HG02588 (cell line): ENCODE results near the gene DLG1.
"Not testable (repeated sequence)": the region's sequence is repeated elsewhere in the genome, so short reads cannot be mapped to it uniquely, and the experiment has no call there.

Experiments used
- ATAC-seq: cut with Tn5 transposase; IDR thresholded peaks from one replicate; pipeline ENCODE4 v1.9.1; 2021; ENCODE audit warnings: mild to moderate bottlenecking, moderate library complexity; ENCODE audit not compliant: unreplicated experiment

DLG1 gene

DNA sequence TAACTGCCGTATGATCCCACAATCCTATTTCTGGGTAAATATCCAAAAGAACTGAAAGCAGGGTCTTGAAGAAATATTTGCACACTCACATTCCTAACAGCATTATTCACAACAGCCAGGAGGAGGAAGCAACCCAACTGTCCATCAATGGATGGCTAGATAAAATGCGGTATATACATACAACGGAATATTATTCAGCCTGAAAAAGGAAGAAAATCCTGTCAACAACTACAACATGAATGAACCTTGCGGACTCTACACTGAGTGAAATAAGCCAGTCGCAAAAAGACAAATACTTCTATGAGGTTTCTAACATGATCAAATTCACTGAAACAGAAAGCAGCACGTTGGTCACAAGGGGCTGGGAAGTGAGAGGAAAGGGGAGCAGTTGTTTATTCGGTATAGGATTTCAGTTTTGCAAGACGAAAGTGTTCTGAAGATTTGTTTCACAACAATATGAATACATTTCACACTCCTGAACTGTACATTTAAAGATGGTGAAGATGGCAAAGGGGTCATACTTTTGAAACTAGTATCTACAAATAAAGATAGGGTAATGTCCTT is 6.2 kb downstream of the DLG1 start:
- no peak for ATAC-seq

DNA sequence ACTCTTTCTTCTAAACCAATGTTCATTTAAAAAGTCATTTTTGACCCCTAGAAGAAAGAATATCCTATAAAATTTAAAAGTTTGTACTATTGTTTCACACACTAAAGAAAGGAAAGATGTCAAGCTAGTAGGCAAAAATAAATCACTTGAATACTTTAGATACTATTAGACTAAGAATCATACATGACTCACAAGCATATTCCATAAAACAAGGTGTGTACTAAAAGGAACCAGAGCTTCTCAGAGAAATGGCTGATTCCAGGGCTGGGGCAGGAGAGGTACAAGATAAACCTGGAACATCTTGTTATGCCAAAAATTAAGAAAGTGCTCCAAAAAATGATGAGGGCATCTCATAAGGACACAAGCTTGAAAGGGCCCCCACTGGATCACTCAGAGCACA is 8.7 kb downstream of the DLG1 start:
- ATAC-seq: no peak

DNA sequence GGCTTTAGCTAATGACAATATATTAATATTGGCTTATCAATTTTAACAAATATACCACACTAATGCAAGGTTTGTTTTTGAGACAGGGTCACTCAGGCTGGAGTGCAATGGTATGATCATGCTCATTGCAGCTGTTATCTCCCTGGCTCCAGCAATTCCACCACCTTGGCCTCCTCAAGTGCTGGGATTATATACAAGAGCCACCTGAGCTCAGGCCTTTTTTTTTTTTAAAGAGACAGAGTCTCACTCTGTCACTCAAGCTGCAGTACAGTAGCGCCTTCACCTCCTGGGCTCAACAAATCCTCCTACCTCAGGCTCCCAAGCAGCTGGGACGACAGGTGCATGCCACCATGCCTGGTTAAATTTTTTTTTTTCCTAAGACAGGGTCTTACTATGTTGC is 11.7 kb downstream of the DLG1 start:
- no peak for ATAC-seq

- no peak for ATAC-seq
These were observed 12.9 kb downstream of the DLG1 start for GRCh38 chr3:197285557-197285956.

GRCh38 chr3:197283045-197283444 is 15.4 kb downstream of the DLG1 start:
- ATAC-seq: no peak

DNA sequence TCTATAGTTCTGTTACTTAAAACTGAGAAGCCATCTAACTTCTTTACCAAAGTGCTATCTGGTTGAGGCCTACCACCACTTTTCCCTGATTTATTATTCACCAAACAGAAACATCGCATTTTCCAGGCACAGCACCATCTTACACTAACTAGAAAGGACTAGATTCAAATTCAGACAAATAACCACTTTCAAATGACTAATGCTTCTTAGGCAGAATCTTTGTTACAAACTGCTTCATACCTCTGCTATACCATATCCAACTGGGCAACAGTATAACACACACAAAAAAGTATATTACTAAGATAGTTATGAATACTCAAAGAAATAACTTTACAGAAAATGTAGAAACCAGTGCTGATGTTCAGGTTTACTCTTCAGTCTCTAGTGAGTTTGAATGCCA is 16.6 kb downstream of the DLG1 start:
- no peak for ATAC-seq

- no peak for ATAC-seq
These were observed 18.3 kb downstream of the DLG1 start for GRCh38 chr3:197280156-197280555.

DNA sequence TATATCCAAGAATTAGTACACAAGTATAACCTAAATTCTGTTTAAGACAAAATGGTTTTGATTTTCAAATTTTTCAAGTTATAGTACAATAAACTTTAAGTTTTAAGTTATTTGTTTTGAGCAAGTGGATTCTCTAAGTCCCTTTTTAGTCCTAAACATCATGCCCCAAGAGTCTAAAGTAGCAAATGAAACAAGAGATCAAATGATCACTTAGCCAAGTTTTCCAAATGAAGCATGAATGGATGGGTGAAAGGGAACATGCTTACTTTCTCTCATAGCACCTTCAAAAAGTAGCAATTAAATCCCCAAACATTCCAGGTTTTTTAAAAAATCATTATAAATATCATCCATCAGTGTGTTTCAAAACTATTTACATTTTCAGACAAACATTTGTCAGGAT is 19.5 kb downstream of the DLG1 start:
- no peak for ATAC-seq

DNA sequence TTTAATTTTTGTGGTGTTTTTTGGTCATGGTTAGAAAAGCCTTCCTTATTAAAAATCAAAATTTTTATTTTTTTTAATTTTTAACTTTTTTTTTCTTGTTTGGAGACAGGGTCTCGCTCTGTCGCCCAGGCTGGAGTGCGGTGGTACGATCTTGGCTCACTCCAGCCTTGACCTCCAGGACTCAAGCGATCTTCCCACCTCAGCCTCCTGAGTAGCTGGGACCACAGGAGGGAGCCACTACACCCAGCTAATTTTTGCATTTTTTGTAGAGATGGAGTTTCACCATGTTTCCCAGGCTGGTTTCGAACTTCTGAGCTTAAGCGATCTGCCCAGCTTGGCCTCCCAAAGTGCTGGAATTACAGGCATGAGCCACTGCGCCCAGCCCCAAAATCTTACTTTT is 21.6 kb downstream of the DLG1 start:
- ATAC-seq: not testable (repeated sequence)

DNA sequence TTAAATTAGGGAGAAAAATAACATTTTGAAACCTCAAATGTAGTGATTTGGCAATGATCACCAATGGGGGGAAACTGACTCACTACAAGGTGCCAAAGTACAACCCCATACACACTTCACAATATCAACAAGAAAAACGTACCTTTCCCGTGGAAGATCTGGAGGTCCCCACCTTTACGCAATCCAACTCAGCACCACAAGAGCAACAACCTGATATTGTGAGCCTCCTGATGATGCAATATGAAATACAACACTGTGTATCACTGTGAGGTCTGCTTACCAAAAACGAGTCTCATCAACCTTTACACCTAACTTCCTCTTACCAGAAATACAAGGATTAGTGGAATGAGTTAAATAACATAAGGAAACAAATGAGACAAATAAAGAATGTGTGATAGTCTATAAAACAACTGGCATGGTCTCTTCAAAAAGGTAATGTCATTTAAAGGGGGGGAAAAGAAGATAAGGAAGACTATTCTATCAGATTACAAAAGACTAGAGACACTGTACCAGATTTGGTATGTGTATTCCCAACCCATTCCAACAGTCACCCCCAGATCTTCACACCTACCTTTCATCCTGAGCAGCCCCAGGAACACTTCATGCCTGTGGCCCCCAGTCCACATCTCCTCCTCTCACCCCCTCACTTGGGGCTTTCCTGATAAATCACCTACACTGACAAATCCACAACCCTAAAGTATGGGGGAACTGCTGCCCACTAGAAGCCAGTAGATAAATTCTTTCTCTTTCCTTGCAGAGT is 27.7 kb downstream of the DLG1 start:
- no peak for ATAC-seq

DNA sequence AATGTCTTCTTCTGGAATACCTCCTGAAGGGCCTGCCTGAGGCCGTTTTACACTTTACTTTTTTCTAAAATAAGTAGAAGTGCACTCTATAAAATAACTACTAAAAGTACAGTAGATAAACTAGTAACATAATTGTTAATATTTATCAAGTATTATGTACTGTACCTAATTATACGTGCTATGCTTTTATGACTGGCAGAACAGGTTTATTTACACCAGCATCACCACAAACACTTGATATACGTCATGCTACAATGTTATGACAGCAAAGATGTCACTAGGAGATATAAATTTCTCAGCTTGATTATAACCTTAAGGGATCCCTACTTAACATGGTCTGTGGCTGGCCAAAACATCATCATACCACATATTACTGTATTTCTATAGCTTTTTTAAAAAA is 29.4 kb downstream of the DLG1 start:
- no peak for ATAC-seq

DNA sequence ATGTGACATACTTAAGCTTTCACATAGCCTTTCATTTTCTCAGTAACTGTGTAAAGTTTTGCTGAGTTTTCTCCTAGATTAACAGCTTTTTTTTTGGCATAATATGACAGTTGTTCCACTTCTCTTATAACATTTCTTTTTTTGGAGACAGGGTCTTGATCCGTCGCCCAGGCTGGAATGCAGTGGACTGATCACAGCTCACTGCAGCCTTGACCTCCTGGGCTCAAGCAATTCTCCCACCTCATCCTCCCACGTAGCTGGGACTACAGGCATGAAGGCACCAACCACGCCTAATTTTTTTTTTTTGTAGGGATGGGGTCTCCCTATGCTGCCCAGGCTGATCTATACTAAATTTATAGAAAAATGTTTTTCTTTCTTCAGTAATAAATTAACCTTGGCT is 30.1 kb downstream of the DLG1 start:
- ATAC-seq: no peak

DNA sequence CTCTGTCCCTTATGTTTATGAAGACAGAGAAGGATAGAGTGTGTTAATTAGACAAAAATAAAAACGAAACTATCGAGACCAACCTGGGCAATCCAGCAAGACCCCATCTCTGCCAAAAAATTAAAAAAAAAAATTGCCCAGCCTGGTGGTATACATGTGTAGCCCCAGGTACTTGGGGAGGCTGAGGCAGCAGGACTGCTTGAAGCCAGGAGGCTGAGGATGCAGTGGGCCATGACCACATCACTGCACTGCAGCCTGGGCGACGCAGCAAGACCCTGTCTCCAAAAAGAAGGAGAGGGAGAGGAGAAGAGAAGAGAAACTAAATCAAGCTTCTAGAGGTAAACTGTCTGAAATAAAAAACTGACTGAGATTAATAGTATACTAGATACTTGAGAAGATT is 32.1 kb downstream of the DLG1 start:
- ATAC-seq: no peak

- ATAC-seq: no peak
These were observed 35.7 kb downstream of the DLG1 start for GRCh38 chr3:197262709-197263108.

- no peak for ATAC-seq
These were observed 37.3 kb downstream of the DLG1 start for GRCh38 chr3:197261164-197261509.

DNA sequence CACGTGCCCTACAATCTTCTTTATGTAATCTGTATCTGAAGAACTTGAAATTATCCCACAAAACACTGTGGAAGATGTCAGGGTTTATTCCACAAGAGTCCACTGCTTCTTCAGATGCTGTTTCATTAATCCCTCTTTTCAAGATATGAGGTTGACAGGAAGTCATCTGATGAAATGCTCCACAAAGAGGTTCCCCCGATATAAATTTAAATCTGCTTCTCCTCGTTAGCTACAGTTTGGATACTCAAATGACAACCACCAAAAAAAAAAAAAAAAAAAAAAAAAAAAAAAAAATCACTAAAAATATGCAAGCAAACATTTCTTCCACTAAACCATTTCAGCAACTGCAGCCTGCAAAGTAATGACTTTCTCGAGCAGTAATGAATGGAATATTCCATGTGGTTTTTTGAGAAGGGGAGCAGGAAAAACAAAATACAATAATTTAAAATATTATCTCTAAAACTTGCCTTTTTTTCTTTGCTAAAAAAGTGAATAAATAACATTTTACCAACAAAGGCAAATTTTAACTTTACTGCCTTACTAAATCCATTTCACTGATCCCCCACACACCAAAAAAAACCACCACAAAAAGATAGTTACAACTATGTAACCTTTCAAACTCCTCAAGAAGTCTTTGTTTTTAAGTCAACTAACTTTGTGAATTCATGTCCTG is 37.8 kb downstream of the DLG1 start:
- ATAC-seq: no peak

DNA sequence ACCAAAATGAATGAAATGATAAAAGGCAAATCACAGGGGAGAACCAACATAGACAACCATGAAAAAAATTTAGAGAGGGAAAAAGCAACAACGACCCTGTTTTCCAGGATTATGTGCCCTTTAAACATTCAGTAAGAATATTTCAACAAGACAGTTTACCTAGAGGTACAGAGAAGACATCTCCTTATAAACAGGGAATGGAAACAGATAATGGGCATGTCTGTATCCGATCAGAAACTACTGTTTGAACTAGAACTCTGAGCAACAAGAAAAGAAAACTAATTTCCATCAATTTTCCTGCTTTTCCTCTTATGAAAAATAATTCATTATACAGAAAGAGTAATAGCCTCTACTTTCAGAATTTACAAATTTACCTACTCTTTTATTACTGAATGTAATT is 39.3 kb downstream of the DLG1 start:
- ATAC-seq: no peak

- no peak for ATAC-seq
These were observed 40.1 kb downstream of the DLG1 start for GRCh38 chr3:197258168-197258755.

DNA sequence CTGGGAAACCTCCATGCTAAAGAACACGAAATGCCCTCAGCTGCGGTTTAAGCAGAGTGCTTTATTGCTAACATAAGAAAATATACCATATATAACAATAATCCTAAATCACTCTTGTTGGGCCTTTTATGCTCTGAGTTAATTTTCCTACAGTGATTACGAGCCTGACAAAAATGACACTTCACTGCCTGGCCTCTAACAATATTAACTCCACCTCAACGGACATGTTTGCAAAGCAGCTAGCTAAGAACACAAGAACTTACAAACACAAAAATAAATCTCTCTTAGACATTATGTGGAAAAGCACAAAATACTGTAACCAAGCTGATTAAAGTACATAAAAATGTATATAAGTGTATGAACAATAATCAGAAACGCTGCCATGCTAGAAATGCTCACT is 40.7 kb downstream of the DLG1 start:
- ATAC-seq: no peak

DNA sequence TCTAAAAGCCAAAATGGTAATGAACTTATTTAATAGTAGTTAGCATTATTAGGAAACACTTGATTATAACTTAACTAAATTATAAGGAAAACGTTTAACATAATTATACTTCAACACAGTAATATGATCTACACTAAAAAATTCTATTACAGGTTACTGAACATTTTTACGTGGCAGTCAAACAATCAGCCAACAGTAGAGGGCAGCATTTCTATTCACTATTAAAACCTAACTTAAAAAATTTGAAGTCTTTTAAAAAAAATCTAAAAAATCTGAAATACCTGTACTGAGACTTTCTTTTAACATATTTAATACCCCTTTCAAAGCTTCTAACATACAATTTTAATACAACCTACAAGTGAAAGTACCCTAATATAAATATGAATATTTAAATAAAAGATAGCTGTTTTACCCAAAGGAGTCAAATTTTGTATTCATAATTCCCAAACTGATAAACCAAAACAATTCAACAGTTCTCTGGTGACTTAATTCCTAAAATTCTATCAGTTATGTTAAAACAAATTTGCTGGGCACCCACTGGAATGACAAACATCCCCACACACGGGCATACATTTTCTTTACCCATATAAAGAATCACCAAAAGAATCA is 41.5 kb downstream of the DLG1 start:
- no peak for ATAC-seq

- ATAC-seq: no peak
These were observed 42.3 kb downstream of the DLG1 start for GRCh38 chr3:197256104-197256503.
